Epithelial cell of prostate (primary cell): Measurements from ENCODE around the gene MAPRE3.
A peak's percentile ranks its signal among the peaks of the same experiment; 100 is the strongest.

Source experiments
- DNase-seq: peaks from one replicate; pipeline ENCODE4 v3.0.0-alpha.2; 2011; ENCODE audit warnings: low read depth, low spot score
- H3K27ac ChIP-seq: fragments of 450-650 bp; 2 replicates; pipeline ENCODE4 v1.5.1; 2017; ENCODE audit warnings: mild to moderate bottlenecking

The MAPRE3 gene

GRCh38 chr2:27029051-27029450 lies 58.6 kb downstream of the MAPRE3 start:
- no peak for DNase-seq
- H3K27ac ChIP-seq: no peak overlapping the region

GRCh38 chr2:27032495-27033252 lies 62.2 kb downstream of the MAPRE3 start, which contains the start of gene TMEM214:
Gene TMEM214, plus strand, starts transcription at chr2:27032965. Its CDS starts 51 bp downstream, at chr2:27033016.
- H3K27ac ChIP-seq: peak within 1 kb of the TSS; percentile 32
- peak; percentile 37 for DNase-seq

GRCh38 chr2:27033253-27033852 lies 62.9 kb downstream of the MAPRE3 start:
- no peak for DNase-seq
- peak overlapping the region; percentile 32 for H3K27ac ChIP-seq

GRCh38 chr2:27038012-27038411 lies 67.6 kb downstream of the MAPRE3 start:
- H3K27ac ChIP-seq: no peak overlapping the region
- DNase-seq: no peak

- no peak for DNase-seq
- no peak overlapping the region for H3K27ac ChIP-seq
Measured at GRCh38 chr2:27038631-27039339, 68.3 kb downstream of the MAPRE3 start.

GRCh38 chr2:27039426-27039825 lies 69.0 kb downstream of the MAPRE3 start:
- no peak for DNase-seq
- no peak overlapping the region for H3K27ac ChIP-seq

GRCh38 chr2:27039871-27040270 lies 69.4 kb downstream of the MAPRE3 start:
- no peak overlapping the region for H3K27ac ChIP-seq
- no peak for DNase-seq

- DNase-seq: no peak
- no peak overlapping the region for H3K27ac ChIP-seq
Measured at GRCh38 chr2:27040282-27040681, 69.8 kb downstream of the MAPRE3 start.

- H3K27ac ChIP-seq: no peak overlapping the region
- no peak for DNase-seq
Measured at GRCh38 chr2:27041752-27042151, 71.3 kb downstream of the MAPRE3 start.

- DNase-seq: no peak
- no peak overlapping the region for H3K27ac ChIP-seq
Measured at GRCh38 chr2:27042159-27042661, 71.8 kb downstream of the MAPRE3 start.

GRCh38 chr2:27042985-27043634 lies 72.7 kb downstream of the MAPRE3 start:
- no peak overlapping the region for H3K27ac ChIP-seq
- DNase-seq: no peak

GRCh38 chr2:27049422-27050280 lies 79.2 kb downstream of the MAPRE3 start:
- no peak for DNase-seq
- H3K27ac ChIP-seq: peak overlapping the region; percentile 76

GRCh38 chr2:27050281-27050995 lies 80.0 kb downstream of the MAPRE3 start:
- H3K27ac ChIP-seq: peak overlapping the region; percentile 76
- peak; percentile 81 for DNase-seq

GRCh38 chr2:27050996-27051901 lies 80.8 kb downstream of the MAPRE3 start, which contains the start of gene AGBL5:
Gene AGBL5, plus strand, starts transcription at chr2:27051668. Its CDS starts 1,291 bp downstream, at chr2:27052959.
- H3K27ac ChIP-seq: peak within 1 kb of the TSS; percentile 76
- peak; percentile 60 for DNase-seq

GRCh38 chr2:27051902-27052645 lies 81.6 kb downstream of the MAPRE3 start:
- no peak for DNase-seq

GRCh38 chr2:27053321-27053720 lies 82.9 kb downstream of the MAPRE3 start:
- H3K27ac ChIP-seq: no peak overlapping the region
- no peak for DNase-seq

More at GRCh38 chr2:27051902-27052645, 81.6 kb downstream of the MAPRE3 start:
- peak overlapping the region; percentile 76 for H3K27ac ChIP-seq

GRCh38 chr2:27053776-27054175 lies 83.3 kb downstream of the MAPRE3 start:
- no peak for DNase-seq
- H3K27ac ChIP-seq: no peak overlapping the region
